ENCODE measurements around the gene KRT74.

KRT74 gene

DNA sequence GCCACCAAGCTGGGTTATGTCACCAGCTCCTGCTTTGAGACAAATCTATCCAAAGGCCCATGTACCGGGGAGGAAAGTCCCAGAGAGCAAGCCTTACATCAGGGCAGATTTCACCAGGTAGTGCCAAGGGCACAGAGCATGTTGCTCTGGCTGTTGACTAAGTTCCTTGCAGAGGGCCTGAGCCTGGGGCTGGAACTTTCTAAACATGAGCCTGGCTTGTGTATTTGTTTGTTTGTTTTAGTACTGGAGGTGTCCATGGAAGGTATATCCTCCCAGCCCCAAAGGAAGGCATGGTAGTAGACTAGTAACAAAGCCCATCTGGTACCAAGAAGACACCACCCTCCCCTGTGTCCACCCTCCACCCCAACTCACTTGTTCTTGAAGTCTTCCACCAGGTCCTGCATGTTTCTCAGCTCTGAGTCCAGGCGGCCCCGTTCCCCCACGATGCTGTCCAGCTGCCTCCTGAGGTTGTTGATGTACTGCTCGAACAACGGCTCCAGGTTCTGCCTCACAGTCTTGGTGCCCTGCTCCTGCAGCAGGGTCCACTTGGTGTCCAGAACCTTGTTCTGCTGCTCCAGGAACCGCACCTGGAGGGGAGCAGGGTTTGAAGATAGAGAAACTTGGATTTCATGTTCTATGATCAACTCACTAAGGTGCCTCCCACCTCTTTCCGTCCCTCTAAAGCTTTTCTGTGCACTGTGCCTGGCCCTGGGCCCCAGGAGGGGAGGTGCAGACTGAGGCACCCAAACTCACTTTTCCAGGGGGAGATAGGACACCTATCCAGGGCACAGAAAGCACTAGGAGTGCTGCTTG is 54.9 kb downstream of the KRT74 start:
- no peak for DNase-seq

DNA sequence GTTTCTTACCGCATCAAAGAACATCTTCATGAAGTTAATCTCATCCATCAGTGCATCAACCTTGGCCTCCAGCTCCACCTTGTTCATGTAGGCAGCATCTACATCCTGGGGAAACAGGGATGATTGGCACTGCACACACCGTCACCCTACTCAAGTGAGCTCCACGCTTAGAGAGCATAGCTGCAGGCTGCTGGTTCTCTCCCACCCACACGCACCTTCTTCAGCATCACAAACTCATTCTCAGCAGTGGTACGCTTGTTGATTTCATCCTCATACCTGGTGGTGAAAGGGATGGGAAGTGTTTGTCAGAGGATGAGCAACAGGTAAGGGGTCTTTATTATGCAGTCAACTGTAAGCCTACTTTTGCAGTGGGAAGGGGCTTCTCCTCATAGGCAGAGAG is 55.8 kb downstream of the KRT74 start:
- no peak for DNase-seq

DNA sequence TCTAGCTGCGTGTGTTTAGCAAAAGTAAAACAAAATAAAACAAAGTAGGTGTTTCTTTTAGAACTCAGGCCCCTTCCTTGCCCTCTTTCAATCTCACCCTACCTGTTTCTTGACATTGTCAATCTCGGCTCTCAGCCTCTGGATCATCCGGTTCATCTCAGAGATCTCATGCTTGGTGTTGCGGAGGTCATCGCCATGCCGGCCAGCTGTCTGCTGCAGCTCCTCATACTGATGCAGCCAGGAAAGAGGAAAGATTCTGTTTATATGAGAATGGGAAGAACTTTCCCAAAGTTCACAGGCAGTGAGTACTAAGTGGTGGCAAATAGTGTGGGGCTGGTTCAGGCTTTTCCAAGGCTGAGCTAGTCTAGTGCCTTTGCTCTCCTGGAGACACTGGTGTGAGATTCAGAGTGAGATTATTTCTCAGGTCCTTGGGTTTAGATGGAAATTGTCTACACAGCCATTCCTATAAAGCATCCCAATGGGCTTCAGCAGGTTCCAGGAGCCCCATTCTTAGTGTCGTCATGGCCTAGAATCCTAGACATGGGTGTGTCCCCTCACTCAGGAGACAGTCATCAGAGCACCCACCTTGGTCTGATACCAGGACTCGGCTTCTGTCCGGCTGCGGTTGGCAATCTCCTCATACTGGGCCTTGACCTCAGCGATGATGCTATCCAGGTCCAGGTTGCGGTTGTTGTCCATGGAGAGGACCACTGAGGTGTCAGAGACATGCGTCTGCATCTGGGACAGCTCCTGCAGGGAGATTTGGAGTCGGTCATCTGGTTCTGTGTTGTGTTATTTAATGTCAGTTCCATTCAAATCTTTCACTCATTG is 56.4 kb downstream of the KRT74 start:
- no peak for DNase-seq

DNA sequence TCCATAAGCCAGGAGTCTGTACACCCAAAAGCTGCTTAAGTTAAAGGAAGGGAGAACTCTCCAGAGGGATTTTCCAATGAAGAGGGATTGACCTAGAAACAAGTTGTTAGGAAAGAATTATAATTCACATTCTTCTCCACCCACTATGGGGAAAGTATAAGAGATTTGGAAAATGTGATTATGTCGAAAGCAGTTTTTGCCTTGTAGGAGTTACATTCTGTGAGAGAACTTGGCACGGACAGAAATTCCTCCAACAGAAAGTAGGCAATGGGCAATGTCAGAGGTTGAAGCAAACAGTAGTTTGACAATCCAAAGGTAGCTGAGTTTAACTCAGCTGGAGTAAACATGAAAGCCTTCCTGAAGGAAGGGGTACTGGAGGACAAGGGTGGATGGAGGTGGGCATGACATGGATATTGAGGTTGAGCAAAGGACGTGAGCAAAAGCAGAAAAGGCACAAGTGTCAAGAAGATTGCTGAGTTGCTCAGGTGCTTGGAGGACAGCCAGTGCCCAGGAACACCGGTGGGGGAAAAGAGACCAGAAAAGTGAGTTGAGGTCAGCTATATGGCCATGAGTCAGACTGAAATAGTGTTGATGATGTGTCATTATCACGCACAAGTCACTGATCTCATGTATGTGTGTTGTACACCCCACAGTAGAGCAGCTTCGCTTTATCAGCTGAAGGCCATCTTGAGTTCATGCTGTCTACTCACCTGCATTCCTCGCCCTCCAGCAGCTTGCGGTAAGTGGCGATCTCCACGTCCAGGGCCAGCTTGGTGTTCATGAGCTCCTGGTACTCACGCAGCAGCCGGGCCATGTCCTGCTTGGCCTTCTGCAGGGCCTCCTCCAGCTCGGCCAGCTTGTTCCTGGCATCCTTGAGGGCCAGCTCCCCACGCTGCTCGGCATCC is 57.5 kb downstream of the KRT74 start:
- DNase-seq = no peak
